GM06990 (cell line): ENCODE measurements around the gene DNAH8.

Experiments used
- DNase-seq: peaks from one replicate; pipeline ENCODE4 v3.0.0-alpha.2; 2011; ENCODE audit not compliant: insufficient read length; ENCODE audit errors: extremely low read depth
- H3K27me3 ChIP-seq: replicated peaks from 2 replicates; pipeline ENCODE4 v1.6.0; 2011; ENCODE audit warnings: low read length; ENCODE audit not compliant: control insufficient read depth, insufficient read depth
- H3K36me3 ChIP-seq: 2 replicates; pipeline ENCODE4 v1.5.1; 2011; ENCODE audit warnings: low read length; ENCODE audit not compliant: control insufficient read depth, insufficient read depth
- H3K4me3 ChIP-seq: replicated peaks from 2 replicates; pipeline ENCODE4 v1.5.1; 2011; ENCODE audit warnings: low read depth, mild to moderate bottlenecking, control low read depth, low read length
- TF ChIP-seq, protein P1 (sequence below): IDR thresholded peaks from 2 replicates; pipeline ENCODE4 v1.5.1; 2011; ENCODE audit warnings: low read length, control low read depth, mild to moderate bottlenecking, inconsistent platforms; ENCODE audit not compliant: insufficient read depth, poor library complexity, severe bottlenecking

The DNAH8 gene

DNA sequence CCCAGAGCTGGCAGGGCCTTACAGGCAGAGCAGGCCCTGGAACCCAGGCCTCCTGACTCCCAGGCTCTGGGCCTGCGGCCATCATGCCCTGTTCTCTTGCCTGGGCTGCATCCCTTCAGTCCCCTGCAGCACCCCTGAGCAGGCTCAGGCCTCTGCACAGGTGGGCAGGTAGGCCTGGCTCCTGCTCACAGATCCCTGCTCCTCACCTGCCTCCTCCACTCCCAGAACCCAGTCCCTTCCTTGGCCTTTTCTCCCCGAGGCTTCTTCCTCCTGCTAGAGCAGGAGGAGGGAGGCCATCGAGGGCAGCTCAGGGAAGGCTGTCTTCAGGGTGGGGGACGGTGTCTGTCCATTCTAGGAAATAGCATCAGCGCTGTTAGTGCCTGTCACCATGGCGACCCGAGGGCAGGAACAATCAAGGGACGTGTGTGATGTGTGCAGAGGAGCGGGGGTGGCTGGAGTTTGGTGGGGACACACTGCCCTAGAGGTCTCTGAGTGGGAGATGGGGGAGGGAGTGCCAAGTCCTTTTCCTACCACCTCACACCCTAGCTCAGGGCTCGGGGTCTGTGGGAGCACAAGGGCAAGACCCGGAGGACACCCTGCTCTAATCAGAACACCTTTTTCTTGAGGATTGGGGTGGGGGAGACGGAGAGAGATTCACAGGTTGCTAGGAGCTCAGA is 360.0 kb downstream of the DNAH8 start:
- H3K4me3 ChIP-seq = no peak overlapping the region
- H3K27me3 ChIP-seq = no peaks in the 10 kb centered on the region; the same call in 1 of the 2 replicates
- DNase-seq = no peak
- H3K36me3 ChIP-seq = no peaks in the 10 kb centered on the region
- TF ChIP-seq, protein P1, sequence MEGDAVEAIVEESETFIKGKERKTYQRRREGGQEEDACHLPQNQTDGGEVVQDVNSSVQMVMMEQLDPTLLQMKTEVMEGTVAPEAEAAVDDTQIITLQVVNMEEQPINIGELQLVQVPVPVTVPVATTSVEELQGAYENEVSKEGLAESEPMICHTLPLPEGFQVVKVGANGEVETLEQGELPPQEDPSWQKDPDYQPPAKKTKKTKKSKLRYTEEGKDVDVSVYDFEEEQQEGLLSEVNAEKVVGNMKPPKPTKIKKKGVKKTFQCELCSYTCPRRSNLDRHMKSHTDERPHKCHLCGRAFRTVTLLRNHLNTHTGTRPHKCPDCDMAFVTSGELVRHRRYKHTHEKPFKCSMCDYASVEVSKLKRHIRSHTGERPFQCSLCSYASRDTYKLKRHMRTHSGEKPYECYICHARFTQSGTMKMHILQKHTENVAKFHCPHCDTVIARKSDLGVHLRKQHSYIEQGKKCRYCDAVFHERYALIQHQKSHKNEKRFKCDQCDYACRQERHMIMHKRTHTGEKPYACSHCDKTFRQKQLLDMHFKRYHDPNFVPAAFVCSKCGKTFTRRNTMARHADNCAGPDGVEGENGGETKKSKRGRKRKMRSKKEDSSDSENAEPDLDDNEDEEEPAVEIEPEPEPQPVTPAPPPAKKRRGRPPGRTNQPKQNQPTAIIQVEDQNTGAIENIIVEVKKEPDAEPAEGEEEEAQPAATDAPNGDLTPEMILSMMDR = no peak

DNA sequence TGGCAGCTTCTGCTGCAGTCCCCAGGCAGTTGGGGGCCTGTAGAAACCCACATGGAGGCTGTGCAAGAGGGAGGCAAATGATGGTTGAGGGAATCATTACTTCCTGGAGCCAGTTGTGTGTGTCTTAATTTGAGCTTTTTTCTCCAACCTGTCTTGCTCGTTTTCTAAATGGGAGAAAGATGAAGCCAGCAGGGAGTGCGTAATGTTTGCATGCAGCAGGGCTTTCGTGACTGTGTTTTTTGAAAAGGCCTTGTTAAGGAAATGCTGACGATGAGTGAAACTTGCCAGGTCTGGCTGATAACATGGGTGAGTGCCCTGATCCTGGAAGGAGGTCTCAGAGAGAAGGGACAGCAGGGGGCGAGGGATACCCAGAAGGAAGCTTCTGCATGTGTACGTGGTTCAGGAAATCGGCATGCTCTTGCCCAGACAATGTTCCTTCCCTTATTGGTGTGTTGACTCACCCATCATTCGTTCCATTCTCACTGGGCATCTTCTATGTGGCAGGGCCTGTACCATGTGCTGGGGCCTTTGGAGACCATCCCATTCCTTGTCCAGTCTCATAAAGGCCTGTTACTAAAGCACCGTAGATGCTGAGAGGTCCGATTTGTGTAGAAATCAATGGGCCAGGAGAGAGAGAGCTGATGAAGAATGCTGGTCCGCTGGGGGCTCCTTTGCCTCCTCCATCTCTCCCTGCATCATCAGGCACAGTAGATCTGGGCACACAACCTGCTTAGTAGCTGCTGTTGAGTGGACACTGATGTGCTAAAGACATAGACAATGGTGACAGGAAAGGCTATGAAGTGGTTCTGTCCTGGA is 360.9 kb downstream of the DNAH8 start:
- no peaks in the 10 kb centered on the region; the same call in 1 of the 2 replicates for H3K27me3 ChIP-seq
- no peaks in the 10 kb centered on the region for H3K36me3 ChIP-seq
- no peak for DNase-seq
- no peak overlapping the region for H3K4me3 ChIP-seq
- TF ChIP-seq, protein P1 = no peak

DNA sequence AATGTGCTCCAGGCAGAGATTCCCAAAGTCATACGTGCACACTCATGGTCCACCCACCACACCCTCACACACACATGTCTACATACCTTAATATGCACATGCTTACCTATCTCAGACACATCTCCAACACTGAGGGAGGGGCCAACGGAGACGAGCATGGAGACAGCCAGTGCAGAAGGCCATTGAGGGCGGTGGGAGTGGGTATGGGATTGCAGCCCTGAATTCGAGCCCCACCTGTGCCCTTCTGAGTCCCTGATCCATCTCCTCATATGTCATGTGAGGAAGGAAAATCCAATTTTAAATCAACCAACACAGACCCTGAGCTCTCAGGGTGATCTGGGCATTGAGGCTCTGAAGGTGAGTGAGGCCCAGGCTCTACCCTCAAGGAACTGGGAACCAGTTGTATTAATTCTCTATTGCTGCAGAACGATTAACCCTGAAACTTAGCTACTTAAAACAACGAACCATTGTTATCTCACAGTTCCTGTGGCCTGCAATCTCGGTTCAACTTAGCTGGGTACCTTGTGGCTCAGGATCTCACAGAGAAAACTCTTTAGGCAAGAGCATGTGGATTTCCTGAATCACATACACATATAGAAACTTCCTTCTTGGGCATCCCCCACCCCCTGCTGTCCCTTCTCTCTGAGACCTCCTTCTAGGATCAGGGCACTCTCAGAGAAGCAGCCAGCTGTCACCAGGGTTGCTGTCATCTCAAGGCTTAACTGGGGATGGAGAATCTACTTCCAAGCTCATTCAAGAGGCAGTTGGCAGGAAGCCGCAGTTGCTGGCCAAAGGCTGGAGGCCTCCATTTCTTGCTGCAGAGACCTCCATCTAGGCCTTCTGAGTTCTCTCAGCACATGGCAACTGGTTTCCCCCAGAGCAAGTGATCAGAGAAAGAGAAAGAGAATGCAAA is 361.8 kb downstream of the DNAH8 start:
- no peaks in the 10 kb centered on the region; the same call in 1 of the 2 replicates for H3K27me3 ChIP-seq
- TF ChIP-seq, protein P1 = no peak
- DNase-seq = no peak
- H3K4me3 ChIP-seq = no peak overlapping the region
- H3K36me3 ChIP-seq = no peaks in the 10 kb centered on the region

DNA sequence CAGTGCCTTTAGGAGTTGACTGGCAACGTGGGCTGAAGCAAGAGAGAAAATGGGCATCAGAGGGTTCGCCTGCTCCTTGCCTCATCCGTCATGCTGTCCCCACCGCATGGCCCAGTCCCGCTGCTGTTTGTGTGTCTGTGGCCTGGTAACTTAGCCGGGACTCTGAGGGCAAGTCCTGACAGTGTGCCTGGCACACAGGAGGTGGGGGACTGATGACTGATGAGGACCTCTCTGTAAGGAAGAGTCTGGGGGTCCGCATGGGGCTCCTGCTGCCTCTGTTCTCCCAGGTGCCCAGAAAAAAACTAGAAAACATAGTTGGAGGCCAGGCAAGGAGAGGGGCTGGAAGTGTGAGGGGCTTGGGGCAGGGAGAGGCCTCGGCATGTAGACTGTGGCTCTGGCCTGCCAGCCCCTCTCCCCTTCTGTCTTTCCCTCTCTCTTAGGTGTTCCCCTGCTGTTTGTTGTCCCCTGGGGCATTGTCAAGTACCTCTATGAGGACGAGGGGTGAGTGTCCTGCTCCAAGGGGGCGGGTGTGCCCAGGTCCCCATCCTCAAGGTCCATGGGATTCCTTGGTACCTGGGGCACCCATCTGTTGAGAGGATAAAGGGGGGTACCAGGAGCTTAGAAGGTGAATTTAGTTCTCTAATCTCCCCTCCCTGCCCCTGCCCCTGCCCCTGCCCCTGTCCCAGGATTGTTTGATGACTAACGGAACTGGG is 362.9 kb downstream of the DNAH8 start:
- DNase-seq = no peak
- Histone ChIP-seq H3K4me3 (no peak overlapping the region), H3K27me3 (no peaks in the 10 kb centered on the region; the same call in 1 of the 2 replicates), H3K36me3 (no peaks in the 10 kb centered on the region)
- TF ChIP-seq, protein P1 = no peak

DNA sequence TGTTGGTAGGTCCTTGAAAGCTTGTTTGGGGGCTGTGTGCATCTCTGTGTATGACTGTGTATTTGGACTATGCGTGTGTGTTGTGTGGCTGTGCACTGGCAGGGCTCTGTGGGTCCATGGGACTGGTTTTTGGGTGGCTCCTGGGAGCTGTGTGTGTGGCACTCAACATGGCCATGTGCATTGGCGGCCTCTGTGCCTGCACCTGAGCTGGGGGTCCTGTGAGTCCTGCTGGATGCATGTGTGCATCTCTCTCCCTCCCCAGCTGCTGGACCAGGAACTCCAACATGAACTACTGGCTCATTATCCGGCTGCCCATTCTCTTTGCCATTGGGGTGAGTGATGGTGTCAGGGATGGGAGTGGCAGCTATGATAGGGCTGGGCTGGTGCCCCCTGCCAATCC is 363.6 kb downstream of the DNAH8 start:
- no peaks in the 10 kb centered on the region; the same call in 1 of the 2 replicates for H3K27me3 ChIP-seq
- DNase-seq = no peak
- H3K4me3 ChIP-seq = no peak overlapping the region
- TF ChIP-seq, protein P1 = no peak
- no peaks in the 10 kb centered on the region for H3K36me3 ChIP-seq
